SKM-1 (cell line): ENCODE measurements around the gene DNAJC18.
A peak's percentile ranks its signal among the peaks of the same experiment; 100 is the strongest.
"Not testable (repeated sequence)": the region's sequence is repeated elsewhere in the genome, so short reads cannot be mapped to it uniquely, and the experiment has no call there.

Experiments
- DNase-seq: peaks from one replicate; lab custom pipeline; 2025; ENCODE audit not compliant: unreplicated experiment; lab: John Stamatoyannopoulos, UW

The DNAJC18 gene

DNA sequence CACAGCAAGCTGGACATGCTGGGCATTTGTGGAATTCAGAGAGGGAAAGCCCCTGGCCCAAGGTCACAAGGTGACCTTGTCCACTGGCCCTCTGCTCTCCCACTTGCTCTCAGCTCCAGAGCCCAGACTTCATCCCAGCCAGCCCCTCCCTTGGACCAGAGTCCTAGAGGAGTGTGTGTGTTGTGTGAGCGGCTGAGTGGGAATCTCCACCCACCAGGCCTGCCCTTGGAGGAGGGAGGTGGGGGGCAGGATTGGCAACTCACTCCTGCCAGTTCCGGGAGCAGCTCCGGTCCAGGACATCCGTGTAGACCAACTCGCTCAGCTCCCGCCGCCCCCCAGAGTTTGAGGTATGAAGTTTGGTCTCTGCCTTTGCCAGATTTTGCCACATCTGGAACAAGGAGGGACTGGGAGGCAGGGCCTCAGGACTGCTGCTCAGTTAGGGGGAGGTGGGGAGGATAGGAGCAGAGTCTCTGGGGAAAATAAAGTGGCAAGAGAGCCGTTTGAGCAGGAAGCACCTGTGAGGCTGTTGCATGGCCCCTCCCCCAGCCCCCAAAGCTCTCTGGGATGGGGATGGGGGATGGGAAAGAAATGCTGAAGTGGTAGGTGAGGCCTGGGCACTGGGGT is 51.0 kb downstream of the DNAJC18 start:
- no peak for DNase-seq

DNA sequence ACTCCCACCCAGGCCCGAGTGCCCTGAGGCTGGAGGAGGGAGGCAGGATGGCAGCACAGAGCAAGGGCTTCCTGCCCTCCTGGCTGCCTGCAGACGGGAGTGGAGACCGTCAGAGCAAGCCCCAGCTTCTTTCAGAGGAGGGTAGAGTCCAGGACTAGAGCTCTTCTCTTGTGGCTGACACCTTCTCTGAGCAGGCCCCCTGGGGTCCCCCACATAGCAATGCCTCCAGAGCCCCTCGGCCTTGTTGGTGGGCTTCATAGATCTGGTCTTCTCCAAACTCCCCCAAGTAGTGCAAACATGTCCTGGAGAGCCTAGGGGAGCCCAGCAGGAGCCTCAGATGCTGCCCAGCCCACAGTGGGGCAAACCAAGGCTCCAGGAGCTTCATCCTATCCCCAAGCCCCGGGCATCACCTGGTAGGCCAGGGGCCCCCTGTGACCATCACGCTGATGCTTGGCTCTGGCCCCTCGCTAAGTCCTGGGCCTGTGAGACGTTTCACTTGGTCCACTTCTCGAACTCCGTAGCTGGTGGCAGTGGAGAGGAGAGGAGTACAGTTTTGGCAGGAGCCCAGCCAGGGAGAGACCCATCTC is 51.6 kb downstream of the DNAJC18 start:
- no peak for DNase-seq

DNA sequence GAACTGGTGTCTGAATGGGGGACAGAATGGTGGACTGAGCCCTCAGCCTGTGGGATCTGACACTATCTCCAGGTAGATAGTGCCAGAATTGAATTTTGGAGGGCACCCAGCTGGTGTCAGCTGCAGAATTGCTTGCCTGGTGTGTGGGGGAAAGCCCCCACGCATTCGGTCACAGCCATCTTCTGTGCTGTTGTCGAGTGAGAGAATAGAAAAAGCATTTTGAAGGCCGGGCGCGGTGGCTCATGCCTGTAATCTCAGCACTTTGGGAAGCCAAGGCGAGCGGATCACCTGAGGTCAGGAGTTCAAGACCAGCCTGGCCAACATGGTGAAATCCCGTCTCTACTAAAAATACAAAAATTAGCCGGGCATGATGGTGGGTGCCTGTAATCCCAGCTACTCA is 52.4 kb downstream of the DNAJC18 start:
- not testable (repeated sequence) for DNase-seq

DNA sequence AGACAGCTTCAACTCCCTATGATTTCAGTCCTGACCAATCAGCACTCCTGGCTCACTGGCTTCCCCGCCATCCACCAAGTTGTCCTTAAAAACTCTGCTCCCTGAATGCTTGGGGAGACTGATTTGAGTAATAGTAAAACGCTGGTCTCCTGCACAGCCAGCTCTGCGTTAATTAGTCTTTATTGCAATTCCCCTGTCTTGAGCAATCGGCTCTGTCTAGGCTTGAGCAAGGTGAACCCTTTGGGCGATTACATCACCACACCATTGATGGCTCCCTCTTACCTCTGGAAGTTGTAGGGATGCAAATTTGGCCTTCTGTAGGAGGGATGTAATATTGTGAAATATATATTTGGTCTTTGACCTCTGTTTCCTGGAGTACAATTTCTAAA is 53.3 kb downstream of the DNAJC18 start:
- peak; percentile 78 for DNase-seq

DNA sequence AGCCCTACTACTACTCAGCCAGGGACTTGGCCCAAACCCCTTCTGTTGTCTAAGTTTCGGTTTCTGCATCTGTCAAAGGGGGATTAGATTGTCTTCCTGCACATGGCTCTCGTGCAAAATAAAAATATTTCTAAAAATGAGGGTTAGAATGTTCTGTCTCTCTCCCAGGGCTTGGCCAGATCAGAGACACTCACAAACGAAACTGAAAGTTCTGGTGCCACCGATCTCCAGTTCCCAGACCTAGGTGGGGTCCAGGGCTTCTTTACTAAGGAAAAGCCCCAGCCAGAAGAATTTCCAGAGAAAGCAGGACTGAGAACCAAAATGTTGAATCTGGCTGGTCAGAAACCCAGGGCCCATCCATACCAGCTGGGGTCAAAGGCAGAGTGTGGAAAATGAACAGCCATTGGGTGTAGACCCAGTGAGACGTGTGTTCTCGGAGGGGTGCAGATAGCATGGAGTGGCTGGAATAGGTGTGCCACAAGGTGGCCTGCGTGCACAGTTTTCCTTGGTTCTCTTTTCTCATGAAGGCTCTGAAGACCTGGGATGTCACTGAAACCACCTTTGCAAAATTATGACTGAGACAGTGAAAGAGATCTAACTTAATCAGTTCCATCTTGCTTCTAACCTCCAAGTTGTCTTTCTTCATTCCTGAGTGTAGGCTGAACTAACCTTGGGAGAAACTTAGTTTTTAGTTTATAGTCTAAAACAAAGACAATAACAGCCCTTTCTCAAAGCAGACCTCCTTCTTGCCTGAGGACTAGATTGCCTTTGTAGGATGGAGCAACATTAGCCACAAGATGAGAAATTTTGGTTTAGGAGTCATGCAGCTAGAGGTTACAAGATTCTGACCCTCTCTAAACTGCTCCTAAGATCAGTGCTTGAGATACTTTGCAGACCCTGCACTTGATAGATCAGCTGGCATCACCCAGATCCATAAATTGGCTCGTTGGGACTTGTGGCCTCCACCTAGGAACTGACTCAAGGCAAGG is 54.0 kb downstream of the DNAJC18 start:
- DNase-seq = peak; percentile 57

DNA sequence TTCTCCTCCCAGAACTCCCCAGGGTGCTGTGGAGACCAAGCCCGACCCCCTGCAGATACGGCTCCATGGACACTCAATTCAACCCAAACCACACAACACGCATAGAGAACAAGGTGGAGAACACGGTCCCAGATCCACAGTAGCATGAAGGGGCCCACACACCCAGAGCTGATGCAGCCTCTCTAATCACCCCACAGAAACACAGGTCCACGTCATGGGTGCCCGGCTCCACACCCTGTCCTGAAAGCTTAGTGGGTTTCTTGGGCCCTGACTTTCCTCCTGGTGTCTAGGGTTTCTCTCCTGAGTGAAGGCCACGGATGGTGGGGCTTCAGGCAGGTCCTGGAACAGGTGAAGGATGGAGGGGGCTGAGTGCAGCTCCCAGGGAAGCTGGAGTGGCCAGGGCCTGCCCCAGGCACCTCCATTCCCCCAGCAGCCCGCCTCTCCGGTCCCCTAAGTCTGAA is 54.7 kb downstream of the DNAJC18 start:
- DNase-seq = no peak

DNA sequence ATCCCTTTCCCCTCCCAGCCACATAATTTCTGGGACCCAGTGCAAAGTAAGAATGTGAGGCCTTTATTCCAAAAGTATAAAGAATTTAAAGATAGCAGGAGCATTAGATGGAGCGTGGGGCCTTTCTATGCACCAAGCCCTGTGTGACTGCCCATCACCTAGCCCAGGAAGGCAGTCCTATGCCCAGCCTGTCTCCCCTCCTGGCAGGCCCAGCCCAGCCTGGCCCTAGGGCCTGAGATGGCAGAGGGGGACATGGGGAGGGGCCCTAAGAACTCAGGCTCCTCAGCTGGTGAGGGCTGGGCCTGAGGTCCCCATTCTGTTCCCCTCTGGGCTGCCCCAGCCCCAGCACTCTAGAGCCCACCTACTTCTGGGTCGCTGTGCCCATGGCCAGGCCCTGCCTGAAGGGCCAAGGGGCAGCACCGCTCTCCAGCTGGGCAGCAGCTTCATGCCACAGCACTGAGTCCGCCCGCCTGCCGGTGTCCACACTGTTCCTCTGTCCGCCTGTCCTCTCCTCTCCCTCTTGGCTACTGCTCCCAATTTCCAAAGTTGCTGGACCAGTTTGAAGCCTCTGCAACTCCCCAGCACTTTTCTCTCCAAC is 55.2 kb downstream of the DNAJC18 start:
- DNase-seq = no peak

DNA sequence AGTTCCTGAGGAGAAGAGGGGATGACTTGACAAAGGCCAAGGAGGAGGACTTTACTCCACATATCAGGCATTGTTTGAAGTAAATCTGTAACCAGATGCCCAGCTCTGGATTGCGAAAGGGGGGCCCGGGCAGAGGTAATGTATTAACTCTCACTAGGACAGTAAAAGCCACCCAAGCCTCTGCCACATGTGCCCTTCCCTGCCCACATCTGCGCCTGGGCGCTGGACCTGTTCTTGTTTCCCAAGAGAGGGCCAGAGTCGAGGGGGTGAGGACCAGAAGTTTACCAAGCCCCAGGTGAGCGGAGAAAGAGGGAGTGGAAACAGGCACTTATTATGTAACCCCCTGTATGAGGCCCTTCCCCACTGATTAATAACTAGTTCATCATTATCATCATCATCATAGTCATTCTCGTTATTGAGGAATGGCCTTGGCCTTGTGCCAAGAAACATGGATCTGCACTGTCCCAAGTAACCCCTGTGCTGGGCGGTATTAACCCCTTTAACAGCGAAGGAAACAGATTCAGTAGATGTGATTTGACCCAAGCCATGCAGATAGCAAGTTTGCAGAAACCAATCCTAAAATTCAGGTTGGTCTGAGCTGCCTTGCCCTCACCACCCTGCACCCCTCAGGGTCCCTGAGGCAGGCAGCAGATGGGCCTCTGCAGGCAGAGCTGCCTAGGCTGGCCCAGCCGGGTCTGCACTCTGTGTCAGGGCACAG is 55.9 kb downstream of the DNAJC18 start, which contains the start of gene SLC23A1:
Gene SLC23A1 (minus strand): TSS at position 23 of the 718 bp plus-strand sequence. CDS start 44 bp downstream, outside the sequence.
- DNase-seq = no peak

DNA sequence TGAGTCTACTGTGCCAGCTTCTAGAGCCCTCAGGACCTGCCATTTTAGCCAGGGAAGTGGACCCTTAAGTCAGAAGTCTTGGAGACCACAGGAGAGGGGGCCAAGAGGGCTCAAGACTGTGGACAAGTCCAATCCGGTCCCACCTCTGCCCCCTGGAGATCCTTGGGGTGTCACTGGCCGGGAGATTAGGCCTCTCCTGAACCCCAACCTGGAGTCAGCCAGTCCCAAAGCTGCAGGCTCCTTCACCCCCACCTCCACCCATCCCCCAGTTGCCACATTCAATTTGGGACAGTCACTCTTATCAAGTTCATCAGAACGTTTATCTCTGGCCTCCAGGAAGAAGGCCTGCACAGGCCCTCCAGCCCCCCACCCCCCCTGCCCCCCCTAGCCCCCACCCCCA is 56.5 kb downstream of the DNAJC18 start:
- no peak for DNase-seq

DNA sequence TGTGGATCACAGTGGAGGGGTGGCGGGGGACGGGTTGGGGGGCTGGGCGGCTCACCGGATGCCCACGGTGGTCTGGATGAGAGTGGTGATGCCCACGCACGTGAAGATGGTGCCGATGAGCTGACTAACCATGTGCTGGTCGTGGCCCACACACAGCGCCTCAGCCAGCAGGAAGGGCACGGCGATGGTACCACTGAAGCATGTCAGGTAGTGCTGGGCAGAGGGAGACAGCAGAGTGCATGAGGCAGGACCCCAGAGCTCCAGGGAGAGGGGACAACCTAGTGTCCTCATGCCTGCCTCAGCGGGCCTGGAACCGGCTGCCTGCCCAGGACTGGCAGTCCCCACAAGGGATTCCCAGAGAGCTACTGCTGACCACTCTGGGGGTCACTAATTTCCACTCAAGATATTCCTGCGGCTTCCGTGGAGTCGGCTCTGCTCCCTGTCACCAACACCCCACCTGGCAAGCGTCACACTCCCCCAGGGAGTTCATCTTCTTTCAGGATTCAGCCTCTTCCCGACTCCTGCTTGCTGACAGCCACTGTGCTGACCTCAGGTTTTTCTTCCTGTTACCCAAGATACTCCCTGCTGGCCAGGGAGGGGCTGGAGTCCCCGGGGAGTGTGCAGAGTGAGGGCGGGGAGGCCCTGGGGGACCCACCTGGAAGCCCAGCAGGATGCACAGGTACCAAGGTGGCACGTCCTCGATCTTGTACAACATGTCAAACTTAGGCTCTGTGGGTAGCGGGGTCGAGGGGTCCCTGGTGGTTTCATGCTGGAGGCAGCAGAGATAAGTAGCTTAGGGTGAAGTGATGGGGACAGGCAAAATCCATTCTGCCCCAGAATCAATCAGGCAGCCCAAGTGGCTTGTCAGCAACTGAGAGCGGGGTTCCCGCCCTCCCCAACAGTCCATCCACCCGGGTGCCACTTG is 57.2 kb downstream of the DNAJC18 start:
- DNase-seq = no peak

DNA sequence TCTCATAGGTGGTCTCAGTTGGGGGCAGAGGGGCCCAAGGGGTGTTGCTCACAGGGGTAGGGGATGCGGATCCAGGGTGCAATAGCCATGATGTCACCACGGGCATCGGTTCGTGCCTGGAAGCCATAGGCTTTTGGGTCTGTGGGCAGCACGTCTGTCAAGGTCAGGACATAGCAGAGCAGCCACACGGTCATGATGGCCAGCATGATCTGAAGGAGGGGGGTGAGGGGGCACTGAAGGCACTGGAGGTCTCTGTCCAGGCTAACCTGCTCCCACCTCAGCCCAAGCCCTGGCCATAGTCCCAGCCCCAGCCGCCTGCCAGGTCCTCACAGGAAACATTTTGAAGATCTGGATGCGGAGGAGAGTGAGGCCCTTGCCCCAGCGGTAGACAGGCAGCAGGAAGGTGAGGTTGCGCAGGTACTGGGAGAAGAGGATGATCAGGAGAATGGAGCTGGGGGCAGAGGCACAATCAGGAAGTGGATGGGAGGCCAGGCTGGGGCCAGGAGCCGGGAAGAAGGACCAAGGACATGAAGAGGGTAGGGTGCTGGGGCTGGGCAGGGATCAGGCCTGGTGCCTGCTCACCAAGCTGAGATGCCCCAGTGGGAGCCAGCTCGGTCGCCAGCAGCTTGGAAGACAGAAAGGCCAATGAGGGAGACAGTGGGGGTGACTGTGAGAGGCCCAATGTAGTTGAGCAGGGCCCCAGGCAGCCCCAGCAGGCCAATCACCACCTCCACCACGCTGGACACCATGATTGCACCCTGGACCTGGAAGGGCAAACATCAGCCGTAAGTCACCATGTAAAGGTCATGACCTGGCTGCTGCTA is 59.5 kb downstream of the DNAJC18 start:
- no peak for DNase-seq

DNA sequence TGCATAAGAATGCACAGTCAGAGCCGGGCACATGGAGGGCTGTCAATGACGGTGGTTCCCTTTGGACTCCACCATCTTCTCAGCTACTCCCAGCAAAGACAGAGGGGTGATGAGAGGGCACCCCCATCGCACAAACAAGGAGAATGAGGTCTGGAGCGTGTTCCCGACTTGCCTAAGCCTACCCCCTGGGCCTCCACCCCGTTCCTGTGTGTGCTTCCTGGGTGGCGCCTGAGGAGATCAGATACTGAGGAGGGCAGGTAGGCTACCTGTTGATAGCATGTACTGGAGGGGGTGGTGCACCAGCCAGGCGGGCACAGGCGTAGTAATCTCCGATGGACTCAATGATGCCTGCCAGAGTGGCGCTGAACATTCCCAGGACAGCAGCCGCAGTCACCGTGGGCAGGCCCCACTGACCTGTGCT is 60.4 kb downstream of the DNAJC18 start:
- DNase-seq = no peak

DNA sequence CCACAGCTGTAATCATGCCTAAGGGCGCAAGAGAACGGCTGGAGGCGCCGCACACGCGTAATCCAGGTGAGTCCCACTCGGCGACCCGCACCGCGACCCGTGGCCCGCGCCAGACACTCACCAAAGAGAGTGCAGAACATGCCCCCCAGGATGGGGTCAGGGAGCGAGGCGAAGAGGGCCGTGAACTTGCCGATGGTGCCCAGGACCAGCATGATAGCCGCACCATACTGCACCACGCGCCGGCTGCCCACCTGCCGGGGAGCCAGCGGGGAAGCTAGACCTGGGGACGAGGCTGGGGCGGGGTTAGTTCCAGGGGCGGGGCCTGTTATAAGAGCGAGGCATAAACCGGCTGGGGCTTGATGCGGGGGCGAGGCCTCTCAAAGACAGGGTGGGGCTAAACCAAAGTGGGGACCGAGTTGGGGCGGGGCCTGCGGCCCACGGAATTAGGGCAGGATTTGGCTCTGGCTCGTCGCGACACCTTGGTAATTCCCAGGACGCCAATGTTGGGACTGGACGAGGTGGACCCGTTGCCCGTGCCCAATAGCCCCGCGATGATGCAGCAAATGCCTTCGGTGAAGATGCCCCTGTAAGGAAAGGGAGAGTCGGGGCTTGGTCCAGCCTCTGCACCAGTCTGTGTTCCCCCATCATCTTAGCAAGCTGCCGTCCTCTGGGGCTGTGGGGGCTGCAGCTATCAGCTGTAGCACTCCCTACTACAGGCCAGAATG is 61.1 kb downstream of the DNAJC18 start:
- no peak for DNase-seq

DNA sequence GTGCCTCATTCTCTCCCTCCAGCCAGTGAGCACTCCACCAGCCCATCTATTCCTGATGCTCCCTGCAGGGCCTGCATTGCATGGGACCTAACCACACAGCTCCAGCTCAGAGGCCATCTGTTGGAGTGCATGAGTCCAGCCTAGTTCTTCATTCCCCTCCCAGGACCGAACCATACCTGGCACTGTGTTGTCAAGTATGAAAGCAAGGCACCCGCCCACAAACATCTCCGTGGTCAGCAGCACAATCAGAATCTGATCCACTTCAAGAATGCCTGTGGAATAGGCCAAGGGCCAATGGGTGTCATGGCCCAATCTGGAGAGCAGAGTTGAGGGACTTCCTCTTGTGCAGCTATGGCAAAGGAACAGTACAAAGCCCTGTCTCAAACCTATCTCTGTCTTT is 62.1 kb downstream of the DNAJC18 start:
- DNase-seq = no peak

DNA sequence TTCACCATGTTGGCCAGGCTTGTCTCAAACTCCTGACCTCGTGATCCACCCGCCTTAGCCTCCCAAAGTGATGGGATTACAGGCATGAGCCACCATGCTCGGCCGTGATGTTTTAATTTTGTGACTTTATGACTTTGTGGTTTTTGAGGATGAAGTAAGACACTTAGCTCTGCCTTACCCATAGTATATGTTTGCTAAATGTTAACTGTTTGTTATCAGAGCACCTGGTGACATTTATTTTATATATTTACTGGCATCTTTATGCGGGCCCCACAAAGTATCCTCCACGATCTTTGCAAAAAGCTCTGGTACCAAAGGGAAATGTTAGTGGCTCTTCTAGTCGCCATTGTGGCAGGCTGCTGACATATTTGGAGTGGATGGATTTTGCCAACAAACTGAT is 63.0 kb downstream of the DNAJC18 start:
- no peak for DNase-seq

DNA sequence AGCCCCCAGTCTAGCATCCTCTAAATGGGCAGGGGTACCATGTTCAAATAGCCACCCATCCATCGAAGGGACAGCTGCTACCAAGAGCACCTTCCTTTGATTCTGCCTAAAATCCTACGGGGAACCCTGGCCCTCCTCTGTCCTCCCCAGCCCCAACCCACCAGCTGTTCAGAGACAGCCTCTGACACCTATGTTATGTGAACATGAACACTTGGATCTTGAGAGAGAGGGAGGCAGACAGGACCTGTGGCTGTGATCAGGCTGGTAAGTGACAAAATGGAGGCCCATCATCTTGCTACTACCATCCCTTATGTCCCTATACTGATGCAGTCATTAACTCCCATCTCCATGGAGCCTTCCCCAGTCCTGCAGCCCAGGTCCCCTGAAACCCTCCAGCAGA is 64.4 kb downstream of the DNAJC18 start:
- DNase-seq = no peak

DNA sequence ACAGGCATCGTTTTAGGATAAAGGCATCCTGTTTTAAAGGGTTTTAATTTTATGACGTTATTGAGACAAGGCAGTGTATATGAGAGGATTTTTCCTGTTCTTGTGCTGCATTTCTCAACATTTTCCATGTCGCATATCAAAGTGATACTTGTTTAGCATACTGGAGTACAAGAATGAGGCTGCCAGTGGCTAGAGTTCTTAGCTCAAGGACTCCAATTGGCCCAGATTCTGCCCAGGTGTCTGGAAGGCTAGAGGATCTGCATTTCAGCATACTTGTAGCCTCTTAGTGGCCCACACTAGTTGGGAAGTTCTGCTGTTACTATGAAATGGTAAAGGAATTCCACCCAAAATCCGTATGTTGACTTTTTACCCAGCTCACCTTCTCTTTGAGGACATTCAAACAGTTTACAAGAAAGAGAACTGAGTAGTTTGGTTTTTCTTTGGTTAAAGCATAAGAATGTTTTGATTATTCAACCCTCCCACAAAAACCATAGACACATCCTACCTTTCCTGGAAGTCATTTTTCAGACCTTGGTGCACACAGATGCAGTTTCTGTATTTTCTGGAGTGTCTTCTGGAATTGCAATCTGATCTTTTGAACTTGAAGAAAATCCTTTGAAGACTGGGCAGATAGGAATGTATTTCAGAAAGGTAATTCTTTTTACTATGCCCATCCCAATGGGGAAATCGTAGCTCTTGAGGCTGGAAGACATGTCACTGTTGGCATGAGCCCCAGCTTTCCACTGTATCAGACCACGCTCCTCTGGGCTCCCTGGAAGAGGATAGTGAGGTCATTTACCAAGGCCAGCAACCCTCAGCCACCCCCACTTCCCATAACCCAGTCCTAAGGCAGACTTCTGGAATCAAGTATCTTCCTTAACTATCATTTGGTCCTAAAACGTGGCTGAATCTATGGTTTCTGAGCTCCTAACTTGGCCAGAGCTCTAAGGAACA is 67.6 kb downstream of the DNAJC18 start:
- DNase-seq = no peak
